Inflammatory macrophage treated with lipopolysaccharide for 4 hours (primary cell): ENCODE measurements around the gene HDGFL2.
"Not testable (repeated sequence)": the region's sequence is repeated elsewhere in the genome, so short reads cannot be mapped to it uniquely, and the experiment has no call there.

Source experiments
- DNase-seq: peaks from one replicate; pipeline ENCODE4 v3.0.0-alpha.2; 2020

Gene HDGFL2

DNA sequence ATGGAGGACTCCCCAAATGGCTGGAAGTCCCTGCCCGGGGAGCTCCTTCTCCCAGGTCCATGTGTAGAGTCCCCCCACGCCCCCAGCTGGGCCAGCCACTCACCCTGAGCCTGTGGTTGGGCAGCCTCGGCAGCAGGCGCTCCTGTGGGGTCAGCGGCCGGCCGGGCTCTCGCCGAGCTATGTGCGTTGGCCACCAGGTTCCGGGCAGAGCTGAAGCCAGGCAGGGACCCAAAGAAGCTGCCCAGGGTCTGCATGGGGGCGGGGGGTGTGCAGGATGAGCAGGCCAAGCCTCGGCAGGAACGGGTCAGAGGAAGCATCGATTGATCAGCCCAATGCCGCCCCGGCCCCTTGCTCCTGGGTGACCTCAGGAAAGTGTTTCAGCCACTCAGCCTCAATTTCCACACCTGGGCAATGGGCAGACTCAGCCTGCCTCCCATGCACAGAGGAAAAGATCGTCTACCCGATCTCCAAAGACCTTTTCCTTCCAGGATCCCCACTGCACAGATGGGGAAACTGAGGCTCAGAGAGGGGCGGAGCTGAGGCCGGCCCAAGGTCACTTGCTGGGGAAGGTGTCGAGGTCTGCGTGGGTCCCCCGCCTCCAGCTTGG, 45.5 kb downstream of the HDGFL2 start:
- no peak for DNase-seq

DNA sequence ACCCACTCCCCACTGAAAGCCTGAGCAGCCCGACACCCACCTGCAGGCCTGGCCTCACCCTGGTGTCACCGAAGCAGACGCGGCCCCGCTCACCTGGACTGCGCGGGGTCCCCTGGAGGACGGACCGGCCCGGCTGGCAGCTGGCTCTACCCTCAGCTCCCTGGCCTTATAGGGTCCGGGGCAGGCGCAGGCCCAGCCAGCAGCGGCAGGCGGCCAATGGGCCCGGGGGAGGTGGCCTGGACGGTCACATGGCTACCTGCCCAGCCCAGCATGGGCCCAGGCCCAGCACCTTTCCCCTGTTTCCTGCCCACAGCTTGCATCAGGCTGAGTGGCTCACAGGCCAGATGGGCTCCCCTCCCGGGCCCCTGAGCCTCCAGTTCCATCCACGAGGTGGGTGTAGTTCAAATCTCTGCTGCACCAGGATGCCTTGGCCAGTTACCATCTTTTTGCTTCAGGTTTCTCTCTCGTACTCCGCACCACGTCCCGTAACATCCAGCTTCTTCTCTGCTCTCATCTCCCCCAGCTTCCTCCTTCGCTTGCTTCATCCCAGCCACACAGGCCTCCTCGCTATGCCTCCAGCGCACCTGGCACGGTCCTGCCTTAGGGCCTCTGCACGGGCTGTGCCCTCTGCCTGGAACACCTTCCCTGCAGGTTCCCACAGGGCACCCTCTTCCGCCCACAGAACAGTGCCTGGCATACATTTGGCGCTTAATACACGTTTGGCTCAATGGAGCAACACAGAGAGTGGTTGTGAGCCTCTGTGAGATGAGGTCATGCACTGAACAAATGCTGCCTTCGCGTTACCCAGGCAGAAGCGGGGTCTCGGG, 46.5 kb downstream of the HDGFL2 start, which contains the start of gene PLIN4:
TSS of gene PLIN4 (minus strand) at position 142 of the 827 bp plus-strand sequence. CDS start 214 bp downstream, outside the sequence.
- no peak for DNase-seq

DNA sequence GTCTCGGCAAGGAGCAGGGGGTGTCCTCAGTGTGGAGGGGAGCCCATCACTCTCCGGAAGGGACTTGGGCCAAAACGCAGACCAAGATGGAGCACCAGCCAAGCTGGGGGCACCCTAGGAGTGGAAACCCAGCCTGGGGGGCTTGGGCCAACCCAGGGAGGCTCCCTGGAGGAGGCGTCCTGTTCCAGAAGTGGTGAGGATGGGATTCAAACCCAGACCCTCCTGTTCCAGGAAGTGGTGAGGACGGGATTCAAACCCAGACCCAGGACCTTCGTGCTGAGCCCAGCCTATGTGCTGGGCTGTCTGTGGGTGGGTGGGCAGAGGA, 47.0 kb downstream of the HDGFL2 start:
- DNase-seq: no peak

DNA sequence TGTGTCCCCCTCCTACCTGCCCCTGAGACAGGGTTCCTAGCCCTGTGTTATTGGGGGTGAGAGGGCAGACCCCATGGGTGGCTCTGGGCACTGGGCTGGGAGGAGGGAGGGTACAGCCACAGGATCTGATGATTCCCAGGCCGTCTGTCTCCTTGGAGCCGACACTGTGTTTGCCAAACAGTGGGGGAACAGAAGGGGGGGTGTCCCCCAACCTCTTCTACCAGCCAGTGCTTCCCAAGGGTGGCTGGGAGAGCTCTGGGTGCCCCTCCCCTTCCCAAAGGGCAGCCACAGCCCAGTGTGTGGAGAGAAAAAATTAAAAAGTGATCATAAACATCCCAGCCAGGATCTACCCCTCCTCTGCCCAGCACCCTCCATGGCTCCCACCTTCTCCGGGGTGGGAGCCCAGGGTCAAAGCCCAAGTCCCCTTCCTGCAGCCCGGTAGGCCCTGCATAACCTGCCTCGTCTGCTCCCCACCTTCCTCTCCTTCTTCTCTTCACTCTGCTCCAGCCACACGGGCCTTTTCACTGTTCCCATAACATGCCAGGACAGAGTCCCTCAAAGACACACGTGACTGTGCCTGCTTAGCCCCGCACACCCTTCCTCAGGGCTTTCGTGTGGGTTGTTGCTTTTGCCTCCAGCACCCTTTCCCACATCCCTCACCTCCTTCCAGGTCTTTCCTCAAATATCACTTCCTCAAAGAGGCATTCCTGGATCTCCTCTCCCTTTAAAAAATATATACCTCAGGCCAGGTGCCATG, 47.6 kb downstream of the HDGFL2 start:
- DNase-seq: no peak

DNA sequence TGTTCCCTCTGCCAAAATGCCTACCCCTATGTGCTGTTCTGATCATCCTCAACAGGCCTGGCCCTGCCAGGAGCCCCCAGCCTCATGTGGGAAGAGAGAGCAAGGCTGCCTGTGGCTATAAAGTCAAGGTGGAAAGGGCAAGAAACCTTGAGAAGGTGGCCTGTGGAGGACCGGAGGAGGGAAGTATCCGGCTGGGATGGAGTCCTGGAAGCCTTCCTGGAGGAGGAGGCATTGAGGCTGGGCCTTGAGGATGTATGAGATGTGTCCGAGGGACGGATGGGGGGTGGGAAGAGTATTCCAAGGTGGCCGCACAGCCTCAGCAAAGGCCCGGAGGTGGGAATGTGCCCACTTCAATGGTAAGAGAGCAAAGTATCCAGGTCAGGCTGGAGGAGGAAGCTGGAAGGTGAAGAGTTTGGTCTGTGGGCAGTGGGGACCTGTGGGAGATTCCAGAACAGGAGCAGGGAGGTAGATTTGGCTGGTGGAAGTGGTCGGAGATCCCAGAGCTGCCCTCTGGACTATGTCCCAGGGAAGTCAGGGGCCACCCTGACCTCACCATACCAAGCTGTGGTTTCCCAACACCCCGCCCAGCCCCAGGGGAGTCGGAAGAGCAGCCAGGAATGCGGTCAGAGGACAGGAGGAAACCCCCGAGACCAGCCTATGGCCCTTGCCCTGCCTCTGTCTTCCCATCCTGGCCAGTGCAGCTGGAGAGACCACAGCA, 49.2 kb downstream of the HDGFL2 start:
- no peak for DNase-seq

DNA sequence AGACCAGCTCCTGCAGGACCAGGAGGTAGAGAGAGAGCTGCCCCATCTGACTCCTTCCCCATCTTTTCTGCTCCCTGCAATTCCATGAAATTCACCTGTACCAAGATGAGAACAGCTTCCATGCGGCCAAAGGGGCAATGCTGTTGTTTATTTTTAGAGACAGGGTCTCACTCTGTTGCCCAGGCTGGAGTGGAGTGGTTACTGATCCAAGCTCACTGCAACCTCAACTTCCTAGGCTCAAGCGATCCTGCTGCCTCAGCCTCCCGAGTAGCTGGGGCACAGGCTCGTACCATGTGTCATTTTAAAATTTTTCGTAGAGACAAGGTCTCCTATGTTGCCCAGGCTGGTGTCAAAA, 49.8 kb downstream of the HDGFL2 start:
- no peak for DNase-seq

- DNase-seq: no peak
These were observed 50.4 kb downstream of the HDGFL2 start for GRCh38 chr19:4522291-4523002.

- peak; percentile 58 for DNase-seq
These were observed 51.4 kb downstream of the HDGFL2 start for GRCh38 chr19:4523306-4524110.

GRCh38 chr19:4524808-4525562, 52.9 kb downstream of the HDGFL2 start:
- peak; percentile 51 for DNase-seq

DNA sequence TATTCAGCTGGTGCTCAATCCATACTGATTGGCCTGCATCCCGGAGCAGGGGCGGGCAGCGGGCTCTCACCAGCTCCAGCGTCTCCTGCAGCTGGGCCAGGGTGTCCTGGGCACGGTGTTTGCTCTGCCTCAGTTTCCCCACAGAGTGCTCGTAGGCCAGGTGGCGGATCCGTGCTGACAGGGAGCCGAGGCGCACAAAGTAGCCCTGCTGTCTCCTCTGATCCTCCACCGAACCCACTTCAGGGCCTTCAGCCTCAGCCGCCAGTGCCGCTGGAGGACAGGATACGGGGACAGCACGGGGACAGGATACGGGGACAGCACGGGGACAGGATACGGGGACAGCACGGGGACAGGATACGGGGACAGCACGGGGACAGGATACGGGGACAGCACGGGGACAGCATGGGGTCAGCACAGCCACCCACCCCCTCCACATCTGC, 53.5 kb downstream of the HDGFL2 start:
- no peak for DNase-seq

GRCh38 chr19:4527377-4527776, 55.3 kb downstream of the HDGFL2 start:
- DNase-seq: not testable (repeated sequence)

GRCh38 chr19:4528843-4529242, 56.7 kb downstream of the HDGFL2 start:
- no peak for DNase-seq

GRCh38 chr19:4529924-4530522, 57.9 kb downstream of the HDGFL2 start:
- no peak for DNase-seq

- no peak for DNase-seq
These were observed 59.6 kb downstream of the HDGFL2 start for GRCh38 chr19:4531562-4532165.

DNA sequence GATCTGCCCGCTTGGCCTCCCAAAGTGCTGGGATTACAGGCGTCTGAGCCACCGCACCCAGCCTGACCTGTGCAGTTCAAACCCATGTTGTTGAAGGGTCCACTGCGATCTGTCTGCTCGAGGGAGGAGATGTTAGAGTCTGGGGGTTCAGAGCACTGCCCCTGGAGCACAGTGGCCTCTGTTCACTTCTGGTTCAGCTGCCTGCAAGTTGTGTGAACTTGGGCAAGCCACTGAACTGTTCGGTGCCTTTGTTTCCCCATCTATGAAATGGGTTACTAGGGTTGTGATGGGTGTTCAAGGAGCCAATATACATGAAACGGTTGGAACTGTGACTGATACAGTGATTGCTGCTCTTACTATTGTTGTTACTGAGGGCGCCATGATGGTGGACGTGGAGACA, 61.2 kb downstream of the HDGFL2 start:
- DNase-seq: no peak

DNA sequence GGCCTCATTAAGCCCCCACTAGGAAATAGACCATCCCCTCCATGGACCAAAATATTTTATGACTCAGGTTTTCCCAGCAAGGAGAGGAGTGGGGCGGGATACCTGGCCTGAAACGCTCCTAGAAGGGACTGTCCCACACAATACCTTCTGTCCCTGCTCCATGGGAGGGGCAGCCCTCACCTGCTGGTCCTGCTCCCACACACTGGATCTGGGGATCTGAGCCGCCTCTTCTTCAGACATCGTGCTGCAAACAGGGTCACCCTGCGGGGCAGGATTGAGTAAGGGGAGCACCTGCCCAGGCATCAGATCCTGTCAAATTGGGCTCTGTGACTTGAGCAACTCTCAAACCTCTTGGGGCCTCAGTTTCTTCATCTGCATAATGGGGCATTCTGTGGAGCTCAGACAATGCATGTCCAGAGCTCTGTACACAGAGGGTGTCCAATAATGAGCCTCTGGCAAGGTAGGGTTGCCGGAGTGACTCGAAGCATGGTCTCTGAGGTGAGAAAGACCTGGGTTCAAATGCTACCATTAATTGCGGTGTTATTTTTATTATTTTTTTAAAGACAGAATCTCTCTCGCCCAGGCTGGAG, 61.8 kb downstream of the HDGFL2 start:
- no peak for DNase-seq

DNA sequence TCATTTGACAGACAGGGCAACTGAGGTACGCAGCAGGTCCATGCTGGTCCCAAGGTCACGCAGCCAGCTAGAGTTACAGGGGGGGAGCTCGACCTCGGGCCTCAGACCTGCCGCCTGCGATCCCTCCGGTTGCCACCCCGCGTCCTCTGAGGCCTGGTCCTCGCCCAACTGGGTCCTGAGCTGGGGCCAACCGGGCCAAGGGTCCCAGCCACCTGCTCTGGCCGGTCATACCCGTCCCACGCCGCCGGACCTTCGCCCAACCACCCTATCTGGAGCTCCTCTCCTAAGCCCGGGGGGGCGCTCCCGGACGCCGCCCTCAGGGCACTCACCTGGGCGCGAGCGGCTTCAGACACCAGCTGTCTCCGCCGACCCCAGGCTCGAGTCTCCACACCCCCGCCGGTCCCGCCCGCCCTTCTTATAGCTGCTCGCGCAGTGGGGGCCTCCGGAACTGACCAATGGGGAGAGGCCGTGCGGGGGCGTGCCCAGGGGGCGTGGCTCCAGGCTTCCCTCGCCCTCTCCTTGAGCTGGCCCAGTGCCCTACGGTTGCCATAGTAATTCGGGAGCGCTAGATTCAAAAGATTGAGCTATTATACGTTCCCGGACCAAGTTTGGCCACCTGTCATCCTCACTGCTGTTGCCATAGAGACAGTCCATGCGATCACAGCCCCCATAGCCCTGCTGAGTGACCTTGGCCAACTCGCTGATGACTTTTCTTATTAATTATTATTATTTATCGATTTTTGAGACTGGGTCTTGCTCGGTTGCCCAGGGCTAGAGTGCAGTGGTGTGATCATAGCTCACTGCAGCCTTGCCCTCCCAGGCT, 63.0 kb downstream of the HDGFL2 start, which contains the start of gene PLIN5:
TSS of gene PLIN5 (minus strand) at position 389 of the 823 bp plus-strand sequence. CDS start 1,150 bp downstream, outside the sequence.
- peak; percentile 58 for DNase-seq

- no peak for DNase-seq
These were observed 64.7 kb downstream of the HDGFL2 start for GRCh38 chr19:4536798-4537197.
